GDM1 (cell line): ENCODE measurements around the gene PARP1.
"Not testable (repeated sequence)": the region's sequence is repeated elsewhere in the genome, so short reads cannot be mapped to it uniquely, and the experiment has no call there.

Source experiments
- DNase-seq: peaks from one replicate; lab custom pipeline; 2025; lab: John Stamatoyannopoulos, UW

The PARP1 gene

DNA sequence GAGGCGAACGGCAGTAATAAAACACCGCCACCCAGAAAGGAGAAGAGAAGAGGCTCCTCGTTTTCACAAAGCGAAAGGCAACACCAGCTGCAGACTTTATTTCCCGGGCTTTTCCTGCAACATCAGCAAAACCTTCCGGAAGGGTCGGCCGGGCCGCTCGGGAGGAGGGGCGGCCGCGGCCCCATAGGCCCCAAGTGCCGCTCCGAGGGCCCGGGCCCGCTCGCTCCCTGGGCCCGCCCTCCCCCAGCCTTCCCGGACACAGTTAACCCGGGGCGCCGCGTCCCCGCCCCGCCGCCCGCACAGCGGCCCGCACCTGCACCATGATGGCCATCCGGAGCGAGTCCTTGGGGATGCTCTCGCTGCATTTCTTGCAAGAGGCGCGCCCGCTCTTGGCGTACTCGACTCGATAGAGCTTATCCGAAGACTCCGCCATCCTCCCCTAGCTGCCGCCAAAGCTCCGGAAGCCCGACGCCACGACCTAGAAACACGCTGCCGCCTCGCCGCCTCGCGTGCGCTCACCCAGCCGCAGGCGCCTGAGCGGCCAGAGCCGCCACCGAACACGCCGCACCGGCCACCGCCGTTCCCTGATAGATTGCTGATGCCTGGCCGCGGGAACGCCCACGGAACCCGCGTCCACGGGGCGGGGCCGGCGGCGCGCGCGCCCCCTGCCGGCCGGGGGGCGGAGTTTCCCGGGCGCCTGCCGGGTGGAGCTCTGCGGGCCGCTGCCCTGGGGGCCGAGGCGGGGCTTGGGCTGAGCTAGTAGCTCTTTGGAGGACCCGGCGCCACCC, at the start of gene PARP1:
TSS of gene PARP1 (minus strand) at position 597 of the 788 bp plus-strand sequence. CDS start at position 433, 164 bp downstream.
- DNase-seq, result peak; percentile 81

DNA sequence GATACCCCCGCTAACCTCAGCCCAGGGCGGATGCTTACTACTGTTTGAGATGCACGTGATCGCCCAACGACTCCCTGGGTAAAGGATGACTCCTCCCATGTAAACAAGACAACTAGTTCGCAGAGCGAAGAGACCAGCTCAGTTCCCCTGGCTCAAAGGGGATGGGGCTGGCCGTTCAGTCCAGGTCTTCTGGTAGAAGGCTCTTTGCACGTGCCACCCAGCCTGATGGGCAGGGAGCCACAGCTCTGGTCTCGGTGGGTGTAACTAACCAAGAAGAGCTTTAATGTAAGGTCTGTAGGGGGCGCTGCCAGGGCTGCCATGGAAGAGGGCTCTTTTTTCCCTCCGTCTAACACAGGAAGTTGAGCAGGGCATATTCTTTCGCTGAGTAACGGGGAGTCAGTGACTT, 49.4 kb upstream of the PARP1 start:
- no peak for DNase-seq

DNA sequence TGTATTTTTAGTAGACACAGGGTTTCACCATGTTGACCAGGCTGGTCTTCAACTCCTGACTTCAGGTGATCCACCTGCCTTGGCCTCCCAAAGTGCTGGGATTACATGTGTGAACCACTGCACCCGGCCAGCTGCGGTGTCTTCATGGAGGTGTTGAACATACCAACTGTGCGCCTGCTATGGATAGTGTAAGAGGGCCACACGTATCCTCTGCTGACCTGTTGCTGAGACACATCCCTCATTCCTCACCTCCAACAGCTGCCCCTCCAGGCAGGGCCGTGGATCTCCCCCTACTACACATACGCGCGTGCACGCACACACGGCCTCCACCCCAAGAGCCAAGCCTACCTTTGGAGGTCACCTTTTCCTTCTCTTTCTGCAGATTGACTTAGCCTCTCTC, 48.0 kb upstream of the PARP1 start:
- no peak for DNase-seq

DNA sequence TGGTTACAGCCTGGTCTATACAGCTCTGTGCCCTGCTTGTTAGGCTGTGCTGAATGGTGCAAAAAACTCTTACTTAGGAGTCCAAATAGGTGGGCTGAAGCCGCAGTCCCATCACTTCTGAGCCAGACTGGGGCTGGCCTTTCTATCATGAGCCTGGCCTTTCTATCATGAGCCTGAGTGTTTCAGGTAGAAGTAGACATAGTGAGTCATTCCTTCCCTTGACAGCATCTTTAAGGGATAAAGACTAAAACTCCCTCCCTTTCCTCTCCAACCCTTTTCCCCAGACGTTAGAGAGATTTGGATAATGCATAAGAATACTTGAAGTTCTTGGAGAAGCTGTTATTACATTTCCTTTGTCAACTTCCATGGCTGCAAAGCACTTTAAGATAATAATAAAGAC, 46.5 kb upstream of the PARP1 start:
- no peak for DNase-seq

DNA sequence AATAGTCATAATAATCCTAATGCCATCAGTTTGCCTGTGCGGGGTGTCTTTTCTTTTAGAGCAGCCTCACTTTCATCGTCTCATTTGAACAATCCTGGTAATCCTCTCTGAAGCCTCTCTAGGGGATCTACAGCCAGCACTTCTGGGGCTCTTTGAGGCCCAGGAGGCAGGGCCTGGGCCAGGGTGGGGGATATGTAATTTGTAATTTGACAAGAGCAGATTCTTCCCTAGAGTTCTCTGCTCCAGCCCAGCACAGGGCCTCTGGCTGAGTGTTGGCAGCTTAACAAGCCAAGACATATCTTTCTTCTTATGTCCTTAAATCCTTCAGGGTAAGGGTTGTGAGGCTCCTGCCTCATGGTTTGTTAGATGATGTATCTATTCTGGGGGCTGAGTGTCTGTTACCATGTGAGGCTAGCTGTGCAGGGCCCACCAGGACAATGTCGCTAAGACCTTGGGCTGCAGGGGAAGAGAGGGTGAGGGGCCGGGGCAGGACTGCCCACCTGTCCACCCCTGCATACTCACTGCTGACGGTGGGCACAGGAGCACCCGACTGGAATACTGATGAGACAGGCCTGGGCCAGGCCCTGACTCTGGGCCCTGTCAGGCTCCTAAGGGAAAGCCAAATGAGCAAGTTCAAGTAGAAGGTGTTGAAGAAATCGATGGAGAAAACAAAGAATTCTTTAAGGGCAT, 45.3 kb upstream of the PARP1 start:
- DNase-seq, result no peak

DNA sequence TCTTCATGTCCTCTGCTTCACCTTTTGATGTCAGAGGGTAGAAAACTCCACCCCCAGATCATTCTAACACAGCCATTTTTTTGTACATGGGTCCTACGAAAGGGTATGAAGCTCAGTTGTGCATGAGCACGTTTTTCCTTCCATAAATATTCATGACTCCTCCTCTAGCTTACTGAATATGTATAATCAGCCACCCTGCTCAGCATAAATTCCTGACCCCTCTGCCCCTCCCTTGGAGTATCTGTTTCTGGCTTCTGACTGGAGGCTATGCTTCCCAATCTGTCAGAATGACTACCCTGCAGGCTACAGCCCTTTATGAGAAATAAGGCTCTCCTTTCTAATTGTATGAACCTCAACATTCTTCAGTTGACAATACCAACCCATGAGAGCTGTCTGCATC, 42.8 kb upstream of the PARP1 start:
- no peak for DNase-seq

DNA sequence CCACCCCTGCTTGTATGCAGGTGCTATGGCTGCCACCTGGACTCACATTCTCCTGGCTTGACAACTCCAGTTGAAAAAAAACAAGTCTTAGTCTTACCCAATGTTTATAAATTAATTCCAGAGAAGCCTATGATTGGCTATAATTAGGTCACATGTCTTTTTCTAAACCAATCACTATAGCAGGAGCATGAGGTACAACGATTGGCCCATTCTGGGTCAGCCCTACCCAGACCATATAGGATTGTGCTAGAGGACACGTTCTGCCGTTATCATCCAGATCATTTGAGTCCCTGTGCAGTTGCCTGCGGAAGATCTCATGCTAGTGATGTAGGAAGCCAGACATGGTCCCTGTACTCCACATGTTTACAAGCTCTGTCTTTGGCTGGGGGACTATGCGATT, 41.9 kb upstream of the PARP1 start:
- no peak for DNase-seq

DNA sequence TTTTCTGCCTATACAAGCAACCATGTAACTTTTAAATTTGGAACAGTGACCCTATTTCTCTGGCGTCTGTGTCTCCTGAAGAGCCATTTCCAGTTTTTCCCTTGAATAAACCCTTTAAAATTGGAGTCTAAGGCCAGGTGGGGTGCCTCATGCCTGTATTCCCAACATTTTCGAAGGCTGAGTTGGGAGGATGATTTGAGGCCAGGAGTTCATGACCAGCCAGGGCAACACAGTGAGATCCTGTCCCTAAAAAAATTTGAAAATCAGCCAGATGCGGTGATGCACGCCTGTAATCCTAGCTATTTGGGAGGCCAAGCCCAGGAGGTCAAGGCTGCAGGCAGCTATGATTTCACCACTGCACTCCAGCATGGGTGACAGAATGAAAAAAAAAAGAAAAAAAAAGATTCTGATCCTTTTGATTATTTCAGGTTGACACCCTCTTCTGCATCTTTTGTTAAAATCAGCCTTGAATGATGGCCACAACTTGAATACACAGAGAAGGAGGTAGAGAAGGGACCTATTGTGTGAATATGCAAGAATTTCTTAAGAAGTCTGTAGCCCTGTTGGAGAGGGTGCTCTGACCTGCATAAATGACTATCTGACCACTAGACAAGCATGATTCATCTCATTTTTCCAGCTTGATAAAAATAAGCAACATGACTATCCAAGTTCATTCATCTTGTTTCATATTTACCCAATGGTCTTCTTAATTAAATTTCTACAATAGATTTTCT, 40.2 kb upstream of the PARP1 start:
- no peak for DNase-seq

DNA sequence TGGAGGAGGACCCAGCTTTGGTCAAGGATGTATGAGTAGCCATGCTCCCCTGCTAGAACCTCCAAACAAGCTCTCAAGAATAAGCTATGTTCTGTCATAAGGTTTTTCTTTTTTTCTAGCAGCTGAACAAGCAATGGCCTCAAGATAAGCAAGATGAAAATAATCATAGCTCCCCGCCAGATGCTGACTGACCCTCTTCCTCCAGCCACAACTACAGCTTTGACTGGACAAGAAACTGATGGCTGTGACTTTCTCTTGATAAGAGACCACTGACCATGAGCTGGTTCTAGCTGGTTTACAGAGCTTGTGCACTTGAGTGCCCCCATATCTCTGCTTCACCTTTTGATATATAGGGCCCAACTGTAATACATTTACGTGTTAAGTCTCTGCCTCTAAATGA, 38.2 kb upstream of the PARP1 start:
- no peak for DNase-seq

DNA sequence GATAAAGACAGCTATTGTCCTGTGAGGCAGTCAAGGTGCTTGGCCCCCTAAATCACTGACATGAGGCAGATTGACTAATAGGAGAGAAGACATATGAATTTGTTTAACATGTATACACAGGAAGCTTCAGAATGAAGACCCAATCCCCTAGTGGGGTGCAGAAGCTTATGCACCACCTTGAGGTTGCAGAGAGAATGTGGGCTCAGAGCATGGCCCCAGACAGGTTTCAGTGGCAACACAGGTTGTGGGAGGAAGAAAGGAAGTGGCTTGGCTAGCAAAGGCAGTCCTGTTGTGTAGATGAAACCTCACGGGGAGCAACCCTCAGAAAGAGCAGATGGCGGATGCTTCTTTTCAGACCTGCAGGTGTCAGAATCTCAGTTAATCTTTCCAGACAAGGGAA, 37.0 kb upstream of the PARP1 start:
- no peak for DNase-seq

DNA sequence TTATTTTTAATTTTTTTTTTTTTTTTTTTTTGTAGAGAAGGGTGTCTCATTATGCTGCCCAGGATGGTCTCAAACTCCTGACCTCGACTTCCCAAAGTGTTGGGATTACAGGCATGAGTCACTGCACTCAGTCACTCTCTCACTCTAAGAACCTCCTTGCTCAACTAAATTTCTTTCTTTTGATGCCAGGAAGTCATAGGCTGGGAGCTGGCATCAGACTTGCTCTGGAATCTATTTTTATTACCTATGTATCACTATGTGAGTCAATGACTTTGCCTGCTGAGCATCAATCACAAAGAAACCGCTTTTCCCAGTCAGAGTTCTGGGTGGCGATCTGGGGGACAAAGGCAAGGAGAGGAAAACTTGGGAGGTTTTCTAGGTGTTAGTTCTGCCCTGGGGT, 35.5 kb upstream of the PARP1 start:
- DNase-seq, result no peak

DNA sequence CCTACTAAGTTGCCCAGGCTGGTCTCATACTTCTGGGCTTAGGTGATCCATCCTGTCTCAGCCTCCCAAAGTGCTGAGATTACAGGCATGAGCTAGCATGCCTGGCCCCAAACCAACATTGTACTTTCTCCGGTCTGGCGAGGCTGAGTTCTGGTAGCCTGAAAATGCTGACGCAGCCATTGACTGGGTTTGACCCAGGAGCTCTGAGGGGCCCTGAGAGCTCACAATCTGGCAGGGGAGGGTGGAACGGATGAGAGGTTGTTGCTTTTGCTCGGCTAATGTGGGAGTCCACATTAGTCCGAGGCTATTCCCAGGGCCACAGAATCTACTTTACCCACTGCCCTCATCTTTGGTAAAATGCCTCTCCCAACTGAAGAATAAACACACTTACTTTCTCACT, 35.1 kb upstream of the PARP1 start:
- DNase-seq, result no peak

DNA sequence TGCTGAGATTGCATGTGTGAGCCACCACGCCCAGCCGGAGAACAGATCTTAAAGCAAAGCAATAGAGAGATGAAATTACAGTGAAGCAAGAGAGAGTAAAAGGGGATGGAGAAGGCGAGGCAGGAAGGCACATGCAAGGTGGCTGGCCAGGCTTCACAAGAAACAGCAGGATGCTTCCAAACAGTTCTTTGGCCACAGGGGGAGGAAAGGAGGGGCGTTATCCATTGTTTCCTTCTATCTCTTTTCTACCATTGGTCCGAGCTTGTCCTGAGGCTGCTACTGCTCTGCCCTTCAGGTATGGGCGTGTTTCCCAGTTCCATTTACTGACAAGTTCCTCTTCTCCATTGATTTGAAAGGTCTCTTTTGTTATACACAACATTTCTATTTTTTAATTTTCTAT, 33.7 kb upstream of the PARP1 start:
- no peak for DNase-seq

DNA sequence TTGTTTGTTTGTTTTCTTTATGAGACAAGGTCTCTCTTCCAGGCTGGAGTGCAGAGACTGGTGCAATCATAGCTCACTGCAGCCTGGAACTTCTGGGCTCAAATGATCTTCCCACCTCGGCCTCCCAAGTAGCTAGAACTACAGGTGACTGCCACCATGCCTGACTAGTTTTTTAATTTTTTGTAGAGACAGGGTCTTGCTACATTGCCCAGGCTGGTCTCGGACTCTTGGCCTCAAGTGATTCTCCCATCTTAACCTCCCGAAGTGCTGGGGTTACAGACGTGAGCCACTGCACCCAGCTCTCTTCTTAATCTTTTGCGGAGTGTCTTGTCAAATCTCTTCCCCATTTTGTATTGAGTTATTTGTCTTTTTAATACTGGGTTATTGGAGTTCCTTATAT, 32.6 kb upstream of the PARP1 start:
- DNase-seq, result no peak

DNA sequence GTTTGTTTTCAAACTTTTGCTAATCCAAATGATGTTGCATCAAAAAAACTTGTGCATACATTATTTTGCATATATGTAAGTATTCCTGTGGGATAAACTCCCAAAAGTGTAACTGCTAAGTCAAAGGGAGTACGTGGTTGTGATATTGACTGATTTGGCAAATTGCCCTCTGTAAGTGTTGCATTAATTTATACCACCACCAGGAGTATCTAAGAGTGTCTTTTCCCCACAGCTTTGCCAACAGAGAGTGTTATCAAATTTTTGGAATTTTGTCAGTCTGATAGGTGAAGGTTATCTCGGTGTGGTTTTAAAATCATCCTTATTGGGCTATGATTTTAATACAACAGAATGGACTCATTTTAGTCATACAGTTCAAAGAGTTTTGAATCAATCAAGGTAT, 30.1 kb upstream of the PARP1 start:
- no peak for DNase-seq

DNA sequence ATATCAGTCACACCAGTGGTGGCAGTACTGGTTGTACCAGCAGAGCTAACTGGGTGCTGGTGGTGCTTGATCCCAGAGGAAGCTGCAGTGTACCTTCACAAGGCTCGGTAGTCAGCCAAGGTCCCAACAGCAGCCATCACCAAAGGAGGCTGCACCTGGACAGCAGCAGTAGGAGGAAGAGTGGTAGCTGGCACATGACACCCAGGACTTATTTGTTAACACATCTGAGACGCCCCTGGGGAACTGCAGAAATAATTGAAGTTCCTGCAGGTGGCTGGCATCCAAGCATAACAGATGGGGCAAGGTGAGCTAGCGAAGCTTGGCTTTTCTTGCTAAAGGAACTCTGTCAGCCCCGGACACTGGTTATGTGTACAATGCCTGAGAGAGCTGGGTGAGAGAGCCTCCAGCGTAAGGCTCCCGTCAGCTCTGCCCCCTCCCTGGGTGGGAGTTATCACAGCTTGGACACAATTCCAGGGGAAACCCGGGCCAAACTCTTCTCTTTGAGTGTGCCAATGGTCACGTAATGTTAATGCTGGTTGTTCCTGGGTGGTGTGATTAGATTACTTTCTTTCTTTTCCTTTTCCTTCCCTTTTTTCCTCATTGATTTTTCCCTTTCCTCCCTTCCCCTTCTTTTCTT, 29.1 kb upstream of the PARP1 start:
- DNase-seq, result no peak

DNA sequence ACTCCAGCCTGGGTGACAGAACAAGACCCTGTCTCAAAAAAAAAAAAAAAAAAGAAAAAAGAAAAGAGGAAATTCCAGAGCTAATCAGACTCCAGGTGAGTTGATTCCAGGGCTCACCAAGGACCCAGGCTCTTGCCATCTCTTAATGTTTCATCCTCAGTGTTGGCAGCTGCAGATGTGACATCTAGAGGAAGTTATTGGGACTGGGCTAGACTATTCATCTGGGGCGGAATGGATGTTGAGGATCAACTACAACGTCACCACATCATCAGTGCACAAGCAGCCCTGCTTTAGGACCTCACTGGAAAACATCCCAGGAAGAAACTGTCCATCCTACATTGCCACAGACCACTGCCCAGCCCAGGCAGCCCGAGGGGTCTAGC, 28.6 kb upstream of the PARP1 start:
- no peak for DNase-seq

DNA sequence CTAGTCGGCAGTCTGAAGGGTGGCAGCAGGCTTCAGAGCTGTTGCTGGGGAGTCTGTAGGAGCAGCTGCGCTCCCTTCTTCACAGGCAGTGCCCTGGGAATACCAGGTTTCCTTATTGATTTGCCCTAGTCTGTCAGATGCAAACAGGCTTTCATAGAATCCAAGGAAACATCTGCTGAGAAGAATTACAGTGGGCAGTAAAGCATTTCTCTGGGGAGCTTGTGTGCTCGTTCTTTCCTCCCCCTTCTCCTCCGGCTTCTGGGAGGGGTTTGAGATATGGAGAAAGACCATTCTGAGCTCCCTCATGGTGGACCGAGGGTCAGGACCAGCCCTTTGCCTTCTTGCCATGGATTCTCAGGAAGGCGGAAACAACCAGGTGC, 25.4 kb upstream of the PARP1 start:
- DNase-seq, result no peak

DNA sequence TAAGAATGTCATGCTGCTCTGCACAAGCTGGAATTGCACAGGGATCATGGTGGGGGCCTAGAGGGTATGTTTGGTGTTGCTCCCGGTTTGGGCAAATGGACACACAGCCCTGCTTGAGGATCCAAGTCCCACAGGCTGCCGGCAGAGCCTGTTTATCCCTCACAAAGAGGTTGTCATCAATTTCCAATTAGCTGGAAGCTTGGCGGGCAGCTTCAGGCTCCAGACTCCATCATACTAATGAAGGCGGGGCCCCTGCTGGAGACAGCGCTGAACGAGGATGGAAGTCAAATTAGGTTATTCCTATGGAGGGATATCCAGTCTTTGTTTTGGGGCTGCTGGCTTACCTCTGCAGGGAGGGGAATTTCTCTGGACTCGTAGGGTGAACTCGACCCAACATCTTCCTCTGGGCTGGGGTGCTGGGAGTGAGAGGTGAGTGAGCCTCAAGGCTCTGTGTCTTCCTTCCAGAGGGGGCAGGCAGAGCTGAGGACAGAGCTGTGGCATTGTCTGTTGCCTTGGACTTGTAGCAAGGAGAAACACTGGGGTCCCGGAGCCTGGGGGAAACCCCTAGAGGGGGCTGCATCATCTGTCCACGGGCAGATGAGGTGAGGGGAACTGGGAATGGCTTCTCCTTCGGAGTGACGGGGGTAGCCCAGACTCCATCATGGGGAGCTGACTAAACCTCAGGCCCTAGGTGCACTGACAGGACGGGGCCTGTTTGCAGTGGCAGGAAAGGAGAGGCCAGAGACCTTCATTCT, 24.9 kb upstream of the PARP1 start:
- DNase-seq, result no peak

DNA sequence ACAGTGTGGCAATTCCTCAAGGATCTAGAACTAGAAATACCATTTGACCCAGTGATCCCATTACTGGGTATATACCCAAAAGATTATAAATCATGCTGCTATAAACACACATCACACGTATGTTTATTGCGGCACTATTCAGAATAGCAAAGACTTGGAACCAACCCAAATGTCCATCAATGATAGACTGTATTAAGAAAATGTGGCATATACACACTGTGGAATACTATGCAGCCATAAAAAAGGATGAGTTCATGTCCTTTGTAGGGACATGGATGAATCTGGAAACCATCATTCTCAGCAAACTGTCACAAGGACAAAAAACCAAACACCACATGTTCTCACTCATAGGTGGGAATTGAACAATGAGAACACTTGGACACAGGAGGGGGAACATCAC, 24.0 kb upstream of the PARP1 start:
- DNase-seq, result not testable (repeated sequence)

DNA sequence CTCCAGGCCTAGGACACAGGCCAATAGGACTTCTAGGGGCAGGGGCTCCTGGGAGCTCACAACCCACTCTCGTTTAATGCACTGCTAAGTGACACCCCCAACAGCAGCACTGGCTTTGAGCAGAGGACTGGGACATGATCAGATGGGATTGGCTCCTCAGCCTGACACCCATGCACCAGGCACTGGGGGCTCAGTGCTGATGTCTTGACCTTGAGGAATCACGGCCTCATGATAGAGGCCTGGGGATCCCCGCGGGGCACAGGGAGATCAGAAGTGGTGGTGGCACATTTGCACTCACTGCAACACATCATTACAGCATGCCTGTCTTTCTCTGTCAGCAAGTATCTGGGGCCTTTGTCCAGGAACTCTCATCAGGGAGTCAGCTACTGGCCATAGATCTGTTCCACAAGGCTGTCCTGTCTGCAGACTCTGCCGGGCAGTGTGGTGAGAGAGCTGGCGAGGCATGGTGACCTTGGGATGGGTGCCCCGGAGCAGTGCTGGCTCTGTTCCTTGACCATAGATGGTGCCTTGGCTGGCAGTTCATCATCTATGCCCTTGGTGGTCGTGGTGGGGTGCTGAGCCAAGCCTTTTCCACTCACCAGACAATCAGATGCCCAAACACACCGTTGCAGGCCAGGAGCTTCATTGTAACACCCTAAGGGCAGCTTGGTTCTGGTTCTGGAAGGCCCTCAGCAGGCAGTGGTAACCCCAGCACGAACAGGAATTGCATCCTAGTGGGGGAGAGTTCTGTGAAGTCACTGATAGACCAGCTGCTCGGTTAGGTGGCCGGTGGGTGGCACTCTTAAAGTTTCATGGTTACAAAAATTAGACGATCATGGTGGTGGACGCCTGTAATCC, 22.2 kb upstream of the PARP1 start:
- DNase-seq, result no peak
